Effector memory CD4-positive, alpha-beta T cell (primary cell): Measurements from ENCODE around the gene PAAF1.

Source experiments
- DNase-seq, 3 donors: peaks; one replicate each; pipeline ENCODE4 v3.0.0-alpha.2; 2020
- H3K27ac ChIP-seq: 2 replicates; pipeline ENCODE4 v1.7.0; 2013; ENCODE audit warnings: mild to moderate bottlenecking, low read length, moderate library complexity; ENCODE audit not compliant: insufficient read depth, poor library complexity, severe bottlenecking
- H3K27me3 ChIP-seq: replicated peaks from 2 replicates; pipeline ENCODE4 v1.7.0; 2013; ENCODE audit warnings: mild to moderate bottlenecking, low read length; ENCODE audit not compliant: insufficient read depth, control insufficient read depth, poor library complexity, severe bottlenecking
- H3K36me3 ChIP-seq: 2 replicates; pipeline ENCODE4 v1.7.0; 2013; ENCODE audit warnings: mild to moderate bottlenecking, low read length, moderate library complexity; ENCODE audit not compliant: control insufficient read depth, insufficient read depth
- H3K4me1 ChIP-seq: 2 replicates; pipeline ENCODE4 v1.7.0; 2013; ENCODE audit warnings: low read length, mild to moderate bottlenecking; ENCODE audit not compliant: control insufficient read depth, insufficient read depth, poor library complexity, severe bottlenecking
- H3K4me3 ChIP-seq: 2 replicates; pipeline ENCODE4 v1.7.0; 2013; ENCODE audit warnings: low read length, low read depth, mild to moderate bottlenecking; ENCODE audit not compliant: insufficient read depth, poor library complexity, severe bottlenecking
- H3K9me3 ChIP-seq: 2 replicates; pipeline ENCODE4 v1.7.0; 2013; ENCODE audit warnings: mild to moderate bottlenecking, low read length, moderate library complexity; ENCODE audit not compliant: control insufficient read depth

PAAF1 gene

GRCh38 chr11:73939096-73939495 is 62.3 kb downstream of the PAAF1 start:
- no peaks in the 10 kb centered on the region for H3K36me3 ChIP-seq
- H3K4me1 ChIP-seq = no peaks in the 10 kb centered on the region
- no peak for DNase-seq
- no peak overlapping the region for H3K27ac ChIP-seq
- H3K9me3 ChIP-seq = no peaks in the 10 kb centered on the region
- no peak overlapping the region for H3K4me3 ChIP-seq
- H3K27me3 ChIP-seq = no peaks in the 10 kb centered on the region

GRCh38 chr11:73940801-73941570 is 64.2 kb downstream of the PAAF1 start:
- H3K27me3 ChIP-seq = no peaks in the 10 kb centered on the region
- no peak overlapping the region for H3K27ac ChIP-seq
- no peaks in the 10 kb centered on the region for H3K36me3 ChIP-seq
- no peak overlapping the region for H3K4me3 ChIP-seq
- H3K9me3 ChIP-seq = no peaks in the 10 kb centered on the region
- no peaks in the 10 kb centered on the region for H3K4me1 ChIP-seq
- DNase-seq = no peak

GRCh38 chr11:73942010-73942409 is 65.2 kb downstream of the PAAF1 start:
- DNase-seq = no peak
- Histone ChIP-seq H3K27me3 (no peaks in the 10 kb centered on the region), H3K36me3 (no peaks in the 10 kb centered on the region), H3K27ac (no peak overlapping the region), H3K4me3 (no peak overlapping the region), H3K9me3 (no peaks in the 10 kb centered on the region), H3K4me1 (no peaks in the 10 kb centered on the region)

- DNase-seq = no peak
- H3K9me3 ChIP-seq = no peaks in the 10 kb centered on the region
- no peak overlapping the region for H3K27ac ChIP-seq
- H3K4me3 ChIP-seq = no peak overlapping the region
- no peaks in the 10 kb centered on the region for H3K4me1 ChIP-seq
- H3K36me3 ChIP-seq = no peaks in the 10 kb centered on the region
- no peaks in the 10 kb centered on the region for H3K27me3 ChIP-seq
Observed at GRCh38 chr11:73944085-73944484, 67.3 kb downstream of the PAAF1 start.

GRCh38 chr11:73944901-73945300 is 68.1 kb downstream of the PAAF1 start:
- H3K9me3 ChIP-seq = no peaks in the 10 kb centered on the region
- no peak overlapping the region for H3K27ac ChIP-seq
- no peak for DNase-seq
- H3K36me3 ChIP-seq = no peaks in the 10 kb centered on the region
- H3K4me3 ChIP-seq = no peak overlapping the region
- H3K27me3 ChIP-seq = no peaks in the 10 kb centered on the region
- H3K4me1 ChIP-seq = no peaks in the 10 kb centered on the region

- H3K4me3 ChIP-seq = no peak overlapping the region
- no peaks in the 10 kb centered on the region for H3K27me3 ChIP-seq
- no peaks in the 10 kb centered on the region for H3K4me1 ChIP-seq
- no peak for DNase-seq
- no peak overlapping the region for H3K27ac ChIP-seq
- H3K9me3 ChIP-seq = no peaks in the 10 kb centered on the region
- H3K36me3 ChIP-seq = no peaks in the 10 kb centered on the region
Observed at GRCh38 chr11:73945396-73945795, 68.6 kb downstream of the PAAF1 start.

GRCh38 chr11:73946798-73947458 is 70.1 kb downstream of the PAAF1 start:
- no peak overlapping the region for H3K27ac ChIP-seq
- H3K36me3 ChIP-seq = no peaks in the 10 kb centered on the region
- H3K27me3 ChIP-seq = no peaks in the 10 kb centered on the region
- no peaks in the 10 kb centered on the region for H3K4me1 ChIP-seq
- H3K4me3 ChIP-seq = no peak overlapping the region
- H3K9me3 ChIP-seq = no peaks in the 10 kb centered on the region
- no peak for DNase-seq

- Histone ChIP-seq H3K27me3 (no peaks in the 10 kb centered on the region), H3K27ac (no peak overlapping the region), H3K4me1 (no peaks in the 10 kb centered on the region), H3K36me3 (no peaks in the 10 kb centered on the region), H3K4me3 (no peak overlapping the region), H3K9me3 (no peaks in the 10 kb centered on the region)
- DNase-seq = no peak
Observed at GRCh38 chr11:73949246-73949645, 72.4 kb downstream of the PAAF1 start.

- H3K27me3 ChIP-seq = no peaks in the 10 kb centered on the region
- H3K4me3 ChIP-seq = no peak overlapping the region
- H3K27ac ChIP-seq = no peak overlapping the region
- no peaks in the 10 kb centered on the region for H3K36me3 ChIP-seq
- no peaks in the 10 kb centered on the region for H3K4me1 ChIP-seq
- DNase-seq = no peak
- H3K9me3 ChIP-seq = no peaks in the 10 kb centered on the region
Observed at GRCh38 chr11:73949912-73950311, 73.1 kb downstream of the PAAF1 start.

- no peak for DNase-seq
- Histone ChIP-seq H3K4me3 (no peak within 1 kb of the TSS), H3K4me1 (no peaks in the 10 kb centered on the region), H3K9me3 (no peaks in the 10 kb centered on the region), H3K36me3 (no peaks in the 10 kb centered on the region), H3K27ac (no peak within 1 kb of the TSS), H3K27me3 (no peaks in the 10 kb centered on the region)
Observed at GRCh38 chr11:73950869-73951710, 74.3 kb downstream of the PAAF1 start, which contains the start of gene DNAJB13. TSS of gene DNAJB13 (plus strand) at chr11:73951026. CDS start at chr11:73951070, 44 bp downstream.
